Smooth muscle cell (in vitro differentiated cells): ENCODE measurements around the gene EFL1. TPM values are rescaled to one million over a fixed set of nuclear protein-coding genes. Genes with fewer than 3 reads are reported as not detected.

Source experiments
- DNase-seq: peaks from one replicate; lab custom pipeline; 2025; ENCODE audit not compliant: unreplicated experiment; lab: John Stamatoyannopoulos, UW
- H2AFZ ChIP-seq: fragments of 200-600 bp; sonication (generic); 2 replicates; pipeline ENCODE4 v1.6.0; 2016; ENCODE audit warnings: antibody characterized with exemption, low read depth, mild to moderate bottlenecking
- H3F3A ChIP-seq: fragments of 200-600 bp; sonication (generic); 2 replicates; pipeline ENCODE4 v1.6.0; 2017; ENCODE audit warnings: antibody characterized with exemption, low read depth
- H3K27ac ChIP-seq: fragments of 200-600 bp; sonication (generic); 2 replicates; pipeline ENCODE4 v1.5.1; 2016; ENCODE audit warnings: low read depth, mild to moderate bottlenecking
- H3K27me3 ChIP-seq: fragments of 200-600 bp; sonication (generic); 2 replicates; pipeline ENCODE4 v1.6.1; 2016; ENCODE audit warnings: low read depth, mild to moderate bottlenecking
- H3K36me3 ChIP-seq: fragments of 200-600 bp; sonication (generic); 2 replicates; pipeline ENCODE4 v1.5.1; 2016; ENCODE audit warnings: low read depth
- H3K4me1 ChIP-seq: fragments of 200-600 bp; sonication (generic); 2 replicates; pipeline ENCODE4 v1.5.1; 2016; ENCODE audit warnings: low read depth
- H3K4me2 ChIP-seq: fragments of 200-600 bp; sonication (generic); 2 replicates; pipeline ENCODE4 v1.6.0; 2016; ENCODE audit warnings: mild to moderate bottlenecking
- H3K4me3 ChIP-seq: fragments of 200-600 bp; sonication (generic); 2 replicates; pipeline ENCODE4 v1.5.1; 2016; ENCODE audit warnings: mild to moderate bottlenecking
- H3K79me2 ChIP-seq: fragments of 200-600 bp; sonication (generic); 2 replicates; pipeline ENCODE4 v1.6.0; 2016; ENCODE audit warnings: low read depth, mild to moderate bottlenecking
- H3K9ac ChIP-seq: fragments of 200-600 bp; sonication (generic); 2 replicates; pipeline ENCODE4 v1.6.0; 2016; ENCODE audit warnings: low read depth
- H3K9me3 ChIP-seq: fragments of 200-600 bp; sonication (generic); replicated peaks from 2 replicates; pipeline ENCODE4 v1.5.1; 2016; ENCODE audit warnings: low read depth
- H4K20me1 ChIP-seq: fragments of 200-600 bp; sonication (generic); 2 replicates; pipeline ENCODE4 v1.6.0; 2016; ENCODE audit warnings: low read depth
- CTCF ChIP-seq: fragments of 200-600 bp; sonication (generic); IDR thresholded peaks from 2 replicates; pipeline ENCODE4 v1.5.1; 2017; ENCODE audit warnings: borderline replicate concordance, mild to moderate bottlenecking, antibody characterized with exemption; ENCODE audit not compliant: insufficient read depth, poor library complexity, severe bottlenecking
- WGBS: methylation state at CpG from one replicate; pipeline ENCODE4 v1.1.7; 2016; ENCODE audit warnings: low lambda C conversion rate; 5-methylcytosine and 5-hydroxymethylcytosine counted together
- polyA plus RNA-seq: library from polyadenylated mRNA; unstranded; fragments of >200 nt; fragmentation: Nextera tagmentation; extraction: Ambion mirVana; gene quantifications from 2 replicates; pipeline ENCODE4 v1.2.1, GENCODE V29; 2016
- total RNA-seq: library from RNA; depleted of rRNA; stranded (reverse); fragments of >200 nt; gene quantifications from 2 replicates; pipeline ENCODE4 v1.2.3, GENCODE V29; 2014

EFL1 gene
- total and polyA plus RNA-seq, 2 experiments from 2014 or later, result 4.5 to 12.8 TPM

GRCh38 chr15:82146990-82147461 lies 115.5 kb downstream of the EFL1 start:
- 52% methylated on average over 8 of the region's 8 CpGs for WGBS

GRCh38 chr15:82146576-82146975 lies 116.0 kb downstream of the EFL1 start:
- no peak overlapping the region for H3K4me3 ChIP-seq
- peak overlapping the region; percentile 79 for H3K27ac ChIP-seq
- no peaks in the 10 kb centered on the region for H3K4me1 ChIP-seq
- H3K9ac ChIP-seq, result no peak overlapping the region
- WGBS, result 94% methylated on average over 3 of the region's 3 CpGs
- H3K79me2 ChIP-seq, result no peaks in the 10 kb centered on the region
- no peaks in the 10 kb centered on the region for H3K27me3 ChIP-seq
- H2AFZ ChIP-seq, result no peak overlapping the region
- no peak for DNase-seq
- H4K20me1 ChIP-seq, result no peaks in the 10 kb centered on the region
- no peak overlapping the region for H3K4me2 ChIP-seq
- no peak for TF ChIP-seq CTCF
- no peaks in the 10 kb centered on the region for H3K36me3 ChIP-seq
- peaks cover 8% of the 10 kb centered on the region for H3F3A ChIP-seq
- H3K9me3 ChIP-seq, result no peaks in the 10 kb centered on the region

More at GRCh38 chr15:82146990-82147461, 115.5 kb downstream of the EFL1 start:
- Histone ChIP-seq H3K27me3 (no peaks in the 10 kb centered on the region), H3K79me2 (no peaks in the 10 kb centered on the region), H4K20me1 (no peaks in the 10 kb centered on the region), H3K4me3 (no peak overlapping the region), H3K36me3 (no peaks in the 10 kb centered on the region), H2AFZ (no peak overlapping the region), H3K9ac (no peak overlapping the region), H3F3A (peaks cover 8% of the 10 kb centered on the region), H3K4me1 (no peaks in the 10 kb centered on the region), H3K27ac (peak overlapping the region; percentile 79), H3K4me2 (no peak overlapping the region), H3K9me3 (no peaks in the 10 kb centered on the region)
- TF ChIP-seq CTCF, result no peak
- DNase-seq, result no peak

- Histone ChIP-seq H3K9ac (no peak overlapping the region), H3K36me3 (no peaks in the 10 kb centered on the region), H2AFZ (no peak overlapping the region), H3K27me3 (no peaks in the 10 kb centered on the region), H3K9me3 (no peaks in the 10 kb centered on the region), H4K20me1 (no peaks in the 10 kb centered on the region), H3F3A (peaks cover 8% of the 10 kb centered on the region), H3K4me2 (no peak overlapping the region), H3K79me2 (no peaks in the 10 kb centered on the region), H3K4me1 (no peaks in the 10 kb centered on the region), H3K4me3 (no peak overlapping the region), H3K27ac (no peak overlapping the region)
- no peak for TF ChIP-seq CTCF
- WGBS, result 95% methylated on average over 9 of the region's 9 CpGs
- no peak for DNase-seq
Measured at GRCh38 chr15:82143390-82144385, 118.8 kb downstream of the EFL1 start.
